Activated CD4-positive, alpha-beta memory T cell treated with anti-CD3 and anti-CD28 coated beads, Interleukin-2, amount 10 ng/mL, durations not matched to agents 7 days and 5 days (primary cell): Measurements from ENCODE around the gene NHERF1. TPM values are rescaled to one million over a fixed set of nuclear protein-coding genes. Genes with fewer than 3 reads are reported as not detected.

Source experiments
- CTCF ChIA-PET: fragments of 350-600 bp; sonication (Branson Sonifier 250); formaldehyde crosslinking; loops from one replicate; lab custom pipeline; 2021; ENCODE audit warnings: antibody characterized with exemption, inconsistent platforms; lab: Charles Lee
- POLR2A ChIA-PET: fragments of 350-600 bp; sonication (Branson Sonifier 250); formaldehyde crosslinking; loops from one replicate; lab custom pipeline; 2021; ENCODE audit warnings: antibody characterized with exemption; lab: Charles Lee
- DNase-seq: peaks from one replicate; pipeline ENCODE4 v3.0.0-alpha.2; 2020
- H3K27ac Mint-ChIP-seq: one replicate; pipeline ENCODE4 v1.8.0; 2021; ENCODE audit warnings: mild to moderate bottlenecking, mixed read lengths
- H3K27me3 Mint-ChIP-seq: one replicate; pipeline ENCODE4 v1.8.0; 2021; ENCODE audit warnings: mixed read lengths
- H3K36me3 Mint-ChIP-seq: one replicate; pipeline ENCODE4 v1.8.0; 2021; ENCODE audit warnings: low read depth, mixed read lengths
- H3K4me1 Mint-ChIP-seq: one replicate; pipeline ENCODE4 v1.8.0; 2021; ENCODE audit warnings: mixed read lengths
- H3K4me3 Mint-ChIP-seq: one replicate; pipeline ENCODE4 v1.8.0; 2021; ENCODE audit warnings: mild to moderate bottlenecking, mixed read lengths
- H3K9me3 Mint-ChIP-seq: one replicate; pipeline ENCODE4 v1.8.0; 2021; ENCODE audit warnings: mixed read lengths
- total RNA-seq, 2 experiments: library from RNA; stranded (reverse); gene quantifications; one replicate each; pipeline ENCODE4 v1.2.3, GENCODE V29; 2021

The NHERF1 gene
- total RNA-seq, result 100 to 1,000 TPM; 320 to 328 TPM

DNA sequence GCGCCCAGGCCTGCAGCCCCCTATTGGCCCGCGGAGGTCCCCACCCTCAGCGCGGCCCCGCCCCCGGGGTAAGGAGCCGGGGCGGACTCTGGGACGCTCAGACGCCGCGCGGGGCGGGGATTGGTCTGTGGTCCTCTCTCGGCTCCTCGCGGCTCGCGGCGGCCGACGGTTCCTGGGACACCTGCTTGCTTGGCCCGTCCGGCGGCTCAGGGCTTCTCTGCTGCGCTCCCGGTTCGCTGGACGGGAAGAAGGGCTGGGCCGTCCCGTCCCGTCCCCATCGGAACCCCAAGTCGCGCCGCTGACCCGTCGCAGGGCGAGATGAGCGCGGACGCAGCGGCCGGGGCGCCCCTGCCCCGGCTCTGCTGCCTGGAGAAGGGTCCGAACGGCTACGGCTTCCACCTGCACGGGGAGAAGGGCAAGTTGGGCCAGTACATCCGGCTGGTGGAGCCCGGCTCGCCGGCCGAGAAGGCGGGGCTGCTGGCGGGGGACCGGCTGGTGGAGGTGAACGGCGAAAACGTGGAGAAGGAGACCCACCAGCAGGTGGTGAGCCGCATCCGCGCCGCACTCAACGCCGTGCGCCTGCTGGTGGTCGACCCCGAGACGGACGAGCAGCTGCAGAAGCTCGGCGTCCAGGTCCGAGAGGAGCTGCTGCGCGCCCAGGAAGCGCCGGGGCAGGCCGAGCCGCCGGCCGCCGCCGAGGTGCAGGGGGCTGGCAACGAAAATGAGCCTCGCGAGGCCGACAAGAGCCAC lies at the start of gene NHERF1:
NHERF1 (plus strand) TSS at position 100 of the 750 bp plus-strand sequence; CDS start at position 319, 219 bp downstream.
- Mint-ChIP-seq H3K27ac (peak within 1 kb of the TSS; percentile 85), H3K4me1 (peaks cover 61% of the 10 kb centered on the region), H3K36me3 (peaks cover 55% of the 10 kb centered on the region), H3K27me3 (no peaks in the 10 kb centered on the region), H3K4me3 (peak within 1 kb of the TSS; percentile 94), H3K9me3 (no peaks in the 10 kb centered on the region)
- DNase-seq, result peak; percentile 96
- CTCF ChIA-PET, result interaction anchor here (0.6 to 12.5 kb wide), 12 partner anchors 11 to 114 kb away, joined by 3 to 93 read pairs (median 19); partner anchors contain the start of gene RAB37
- POLR2A ChIA-PET, result interaction anchor here (1.2 to 9.2 kb wide), 11 partner anchors 12 to 523 kb away, joined by 3 to 98 read pairs (median 15); partner anchors contain the start of genes FDXR, MIF4GD, NAT9 and RAB37

DNA sequence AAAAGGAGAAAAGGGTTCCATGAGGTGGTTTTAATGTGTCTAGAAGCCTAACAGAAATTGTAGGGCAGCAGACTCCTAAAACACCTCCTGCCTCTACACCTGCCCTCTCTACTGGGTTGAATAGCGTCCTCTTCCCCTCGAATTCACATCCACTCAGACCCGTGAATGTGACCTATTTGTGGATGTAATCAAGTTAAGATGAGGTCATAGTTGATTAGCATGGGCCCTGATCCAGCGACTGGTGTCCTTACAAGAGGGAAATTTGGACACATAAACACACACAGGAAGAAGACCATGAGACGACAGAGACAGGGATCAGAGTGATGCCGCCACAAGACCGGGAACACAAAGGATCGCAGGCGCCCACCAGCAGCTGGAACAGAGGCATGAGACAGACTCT lies 49.2 kb upstream of the NHERF1 start:
- ChIA-PET POLR2A (no interaction called here), CTCF (no interaction called here)
- Mint-ChIP-seq H3K27me3 (peaks cover 30% of the 10 kb centered on the region), H3K4me1 (no peaks in the 10 kb centered on the region), H3K9me3 (peaks cover 3% of the 10 kb centered on the region), H3K27ac (no peak overlapping the region), H3K4me3 (no peak overlapping the region), H3K36me3 (no peaks in the 10 kb centered on the region)
- no peak for DNase-seq

DNA sequence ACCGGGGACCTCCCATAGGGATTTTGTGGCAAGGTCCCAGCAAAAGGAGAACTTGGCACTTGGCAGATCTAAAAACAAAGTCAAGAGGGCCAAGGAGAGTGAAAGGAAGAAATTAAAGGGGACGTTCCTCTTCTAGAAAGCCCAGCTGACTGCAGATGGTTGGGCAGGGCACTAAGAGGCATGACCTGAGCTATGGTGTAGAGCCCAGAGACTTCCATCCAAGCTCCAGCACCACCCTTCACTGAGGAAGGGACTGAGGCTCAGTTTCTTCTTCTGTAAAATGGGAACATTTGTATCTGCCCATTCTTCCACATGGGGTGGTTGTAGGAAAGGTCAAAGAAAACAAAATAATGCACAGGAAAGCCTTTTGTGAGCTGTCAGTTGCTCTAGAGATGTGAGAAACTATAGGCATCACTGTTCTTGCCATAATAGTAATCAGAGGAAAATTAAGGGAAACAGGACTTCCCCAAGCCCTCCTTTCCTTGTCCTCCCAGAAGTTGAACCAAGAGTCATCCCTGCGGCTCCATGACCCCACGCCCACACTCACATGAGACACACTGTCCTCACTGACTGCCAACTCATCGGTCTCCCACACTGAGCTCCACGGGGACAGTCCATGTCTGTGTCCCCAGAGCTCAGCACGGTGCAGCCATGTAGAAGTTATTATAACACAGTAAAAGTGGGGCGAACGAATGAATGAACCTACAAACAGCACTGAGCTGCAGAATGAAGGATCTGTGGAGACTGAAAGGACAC lies 46.1 kb upstream of the NHERF1 start:
- no peaks in the 10 kb centered on the region for H3K4me1 Mint-ChIP-seq
- no peak for DNase-seq
- peaks cover 39% of the 10 kb centered on the region for H3K27me3 Mint-ChIP-seq
- no peak overlapping the region for H3K4me3 Mint-ChIP-seq
- POLR2A ChIA-PET, result no interaction called here
- H3K9me3 Mint-ChIP-seq, result no peaks in the 10 kb centered on the region
- no peak overlapping the region for H3K27ac Mint-ChIP-seq
- CTCF ChIA-PET, result interaction anchor here (1.0 to 1.5 kb wide), 3 partner anchors 13 to 136 kb away, joined by 3 to 7 read pairs (median 4); no protein-coding TSS in a partner anchor
- H3K36me3 Mint-ChIP-seq, result no peaks in the 10 kb centered on the region

DNA sequence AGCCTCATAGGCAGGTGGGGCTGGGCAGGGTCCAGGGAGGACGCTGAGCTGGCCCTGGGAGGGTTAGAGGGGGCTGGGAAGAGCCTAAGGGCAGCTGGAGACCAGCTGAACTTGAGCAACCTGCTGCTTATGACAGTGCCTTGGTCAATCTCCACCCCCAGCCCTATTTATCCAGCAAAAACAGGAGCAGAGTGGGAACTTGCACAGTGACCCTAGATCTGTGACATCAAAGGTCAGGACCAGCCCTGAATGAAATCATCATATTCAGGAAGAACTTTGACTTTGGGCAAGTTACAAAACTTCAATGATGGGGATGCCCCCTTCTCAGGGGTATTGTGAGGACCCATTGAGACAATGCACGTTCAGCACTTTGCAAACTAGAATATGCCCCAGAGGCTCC lies 45.1 kb upstream of the NHERF1 start:
- CTCF ChIA-PET, result no interaction called here

DNA sequence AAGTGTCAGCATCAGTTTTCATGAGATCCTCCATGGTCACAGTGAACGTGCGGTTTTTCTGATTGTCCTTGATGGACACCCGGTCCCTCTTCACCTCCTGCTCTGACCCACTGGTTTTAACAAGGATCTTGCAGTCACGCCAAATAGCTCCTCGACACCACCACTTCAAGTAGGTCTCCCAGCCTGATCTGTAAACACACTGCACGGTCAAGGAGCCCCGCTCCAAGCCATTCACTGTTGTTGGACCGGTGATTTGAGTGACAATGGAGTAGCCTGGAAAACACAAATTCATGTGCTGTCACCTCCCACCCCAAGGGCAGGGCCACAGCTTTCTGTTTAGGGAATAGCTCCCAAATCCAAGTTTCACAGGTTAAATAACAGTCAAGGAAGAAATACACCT lies 43.9 kb upstream of the NHERF1 start:
- DNase-seq, result no peak
- H3K27ac Mint-ChIP-seq, result no peak overlapping the region
- H3K4me1 Mint-ChIP-seq, result no peaks in the 10 kb centered on the region
- CTCF ChIA-PET, result interaction anchor here (1.2 kb wide), 1 partner anchor 101 kb away, joined by 4 read pairs; no protein-coding TSS in a partner anchor
- POLR2A ChIA-PET, result no interaction called here
- no peaks in the 10 kb centered on the region for H3K9me3 Mint-ChIP-seq
- H3K36me3 Mint-ChIP-seq, result no peaks in the 10 kb centered on the region
- H3K4me3 Mint-ChIP-seq, result no peak overlapping the region
- peaks cover 31% of the 10 kb centered on the region for H3K27me3 Mint-ChIP-seq

More for the DNA sequence above, 45.1 kb upstream of the NHERF1 start:
- H3K36me3 Mint-ChIP-seq, result no peaks in the 10 kb centered on the region
- H3K27ac Mint-ChIP-seq, result no peak overlapping the region
- no peak overlapping the region for H3K4me3 Mint-ChIP-seq
- no peaks in the 10 kb centered on the region for H3K9me3 Mint-ChIP-seq
- H3K4me1 Mint-ChIP-seq, result no peaks in the 10 kb centered on the region
- POLR2A ChIA-PET, result no interaction called here
- DNase-seq, result no peak
- peaks cover 34% of the 10 kb centered on the region for H3K27me3 Mint-ChIP-seq

DNA sequence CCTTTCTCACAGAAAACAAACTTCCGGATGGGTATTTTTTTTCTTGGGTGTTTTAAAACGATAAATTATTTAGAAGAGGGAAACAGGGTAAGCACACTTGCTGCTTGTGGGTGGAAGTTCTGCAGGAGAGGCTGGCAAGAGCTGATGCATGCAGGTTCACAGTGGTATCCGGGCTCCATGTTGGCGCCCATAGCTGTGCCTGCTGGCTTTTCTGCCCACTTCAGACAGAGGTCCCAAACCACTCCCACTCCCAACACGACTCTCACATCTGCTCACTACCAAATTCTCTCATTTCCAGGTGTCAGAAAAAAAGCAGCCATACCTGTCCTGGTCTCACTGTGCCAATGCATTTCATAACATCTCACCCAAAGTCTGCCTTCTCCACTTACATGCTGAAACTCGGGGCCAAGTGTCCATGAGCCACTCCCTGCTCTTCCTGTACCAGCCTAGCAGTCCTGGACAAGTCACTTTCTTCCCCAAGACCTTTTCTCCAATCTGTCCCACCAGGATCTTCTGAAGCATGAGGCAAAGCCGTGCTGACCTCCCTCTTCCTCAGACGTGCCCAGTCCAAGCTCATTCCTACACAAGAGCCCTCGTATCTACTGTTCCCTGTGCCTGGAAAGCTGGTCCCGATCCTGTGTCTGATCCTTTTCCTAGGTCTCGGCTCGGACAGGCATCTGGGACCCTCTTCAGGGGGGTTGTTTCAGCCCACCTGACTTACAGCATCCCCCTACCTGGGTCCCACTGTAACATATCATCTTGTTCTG lies 37.2 kb upstream of the NHERF1 start:
- Mint-ChIP-seq H3K27me3 (peaks cover 38% of the 10 kb centered on the region), H3K9me3 (no peaks in the 10 kb centered on the region), H3K4me3 (no peak overlapping the region), H3K36me3 (no peaks in the 10 kb centered on the region), H3K27ac (no peak overlapping the region), H3K4me1 (peaks cover 7% of the 10 kb centered on the region)
- ChIA-PET POLR2A (no interaction called here), CTCF (no interaction called here)
- no peak for DNase-seq

DNA sequence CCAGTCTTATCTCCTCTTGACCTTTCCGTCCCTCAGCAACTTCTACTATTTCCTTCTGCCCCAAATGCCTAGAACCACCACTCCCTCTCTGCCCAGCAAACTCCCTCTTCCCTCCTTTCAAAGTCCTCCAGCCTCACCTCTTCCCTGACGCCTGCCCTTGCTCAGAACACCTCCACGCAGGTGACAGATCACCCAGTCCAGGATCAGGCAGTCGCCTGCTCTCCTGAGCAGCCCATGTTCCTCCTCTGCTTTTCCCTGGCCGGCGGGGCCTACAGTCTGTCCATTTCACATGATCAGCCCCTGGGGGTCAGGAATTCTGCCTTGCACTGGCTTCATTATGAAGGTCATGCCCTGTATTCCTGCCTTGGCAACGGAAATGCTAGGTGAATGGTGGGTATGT lies 36.1 kb upstream of the NHERF1 start:
- DNase-seq, result no peak
- Mint-ChIP-seq H3K27me3 (peaks cover 34% of the 10 kb centered on the region), H3K9me3 (no peaks in the 10 kb centered on the region), H3K36me3 (no peaks in the 10 kb centered on the region), H3K27ac (no peak overlapping the region), H3K4me1 (peaks cover 7% of the 10 kb centered on the region), H3K4me3 (no peak overlapping the region)
- ChIA-PET CTCF (no interaction called here), POLR2A (no interaction called here)

DNA sequence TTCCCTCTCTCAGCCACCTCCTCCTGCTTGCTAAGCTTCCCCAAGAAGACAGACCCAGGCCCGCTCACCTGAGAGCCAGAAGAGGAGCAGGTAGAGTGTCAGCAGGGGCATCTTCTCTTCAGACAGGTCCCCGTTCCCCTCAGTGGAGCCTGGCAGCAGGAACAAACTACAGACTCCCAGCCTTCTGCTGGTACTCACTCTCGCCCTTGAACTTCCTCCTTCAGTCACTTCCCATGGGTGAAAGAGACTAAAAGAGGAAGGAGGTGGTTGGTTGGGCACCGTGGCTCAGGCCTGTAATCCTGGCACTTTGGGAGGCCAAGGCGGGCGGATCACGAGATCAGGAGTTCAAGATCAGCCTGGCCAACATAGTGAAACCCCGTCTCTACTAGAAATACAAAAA lies 35.7 kb upstream of the NHERF1 start, which contains the start of gene CD300LF:
CD300LF (minus strand) TSS at position 168 of the 400 bp plus-strand sequence; CDS start at position 111, 57 bp downstream.
- Mint-ChIP-seq H3K4me1 (peaks cover 7% of the 10 kb centered on the region), H3K27me3 (peaks cover 36% of the 10 kb centered on the region), H3K4me3 (no peak within 1 kb of the TSS), H3K27ac (no peak within 1 kb of the TSS), H3K36me3 (no peaks in the 10 kb centered on the region), H3K9me3 (no peaks in the 10 kb centered on the region)
- DNase-seq, result no peak
- CTCF ChIA-PET, result no interaction called here
- POLR2A ChIA-PET, result interaction anchor here (1.0 kb wide), 1 partner anchor 160 kb away, joined by 3 read pairs; the partner anchor contains the start of gene FDXR

DNA sequence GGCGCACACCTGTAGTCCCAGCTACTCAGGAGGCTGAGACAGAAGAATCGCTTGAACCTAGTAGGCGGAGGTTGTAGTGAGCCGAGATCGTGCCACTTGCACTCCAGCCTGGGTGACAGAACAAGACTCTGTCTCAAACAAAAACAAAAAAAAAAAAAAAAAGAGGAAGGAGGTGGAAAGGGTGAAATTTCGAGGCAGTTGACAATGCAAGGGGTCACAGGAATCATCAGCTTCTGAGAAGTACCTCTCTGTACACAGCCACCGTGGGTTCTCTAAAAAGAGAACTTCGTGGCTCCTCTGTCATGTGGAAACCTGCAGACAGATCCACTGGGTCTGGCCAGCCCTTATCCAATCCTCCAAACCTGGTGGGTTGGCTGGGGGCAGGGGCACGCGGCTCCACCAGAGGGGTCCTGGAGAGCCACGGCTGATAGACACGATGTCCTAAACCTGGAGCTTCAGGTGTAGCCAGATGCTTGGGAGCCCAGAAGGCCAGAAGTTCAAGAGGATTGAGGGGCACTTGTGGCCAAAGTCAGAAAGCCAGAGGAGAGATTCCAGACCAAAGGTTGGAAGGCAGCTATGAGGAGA lies 35.2 kb upstream of the NHERF1 start:
- POLR2A ChIA-PET, result interaction anchor here (1.0 kb wide), 1 partner anchor 160 kb away, joined by 3 read pairs; the partner anchor contains the start of gene FDXR
- CTCF ChIA-PET, result no interaction called here
- H3K9me3 Mint-ChIP-seq, result no peaks in the 10 kb centered on the region
- peaks cover 37% of the 10 kb centered on the region for H3K27me3 Mint-ChIP-seq
- H3K27ac Mint-ChIP-seq, result no peak overlapping the region
- no peaks in the 10 kb centered on the region for H3K36me3 Mint-ChIP-seq
- H3K4me3 Mint-ChIP-seq, result no peak overlapping the region
- DNase-seq, result no peak
- H3K4me1 Mint-ChIP-seq, result peaks cover 7% of the 10 kb centered on the region

DNA sequence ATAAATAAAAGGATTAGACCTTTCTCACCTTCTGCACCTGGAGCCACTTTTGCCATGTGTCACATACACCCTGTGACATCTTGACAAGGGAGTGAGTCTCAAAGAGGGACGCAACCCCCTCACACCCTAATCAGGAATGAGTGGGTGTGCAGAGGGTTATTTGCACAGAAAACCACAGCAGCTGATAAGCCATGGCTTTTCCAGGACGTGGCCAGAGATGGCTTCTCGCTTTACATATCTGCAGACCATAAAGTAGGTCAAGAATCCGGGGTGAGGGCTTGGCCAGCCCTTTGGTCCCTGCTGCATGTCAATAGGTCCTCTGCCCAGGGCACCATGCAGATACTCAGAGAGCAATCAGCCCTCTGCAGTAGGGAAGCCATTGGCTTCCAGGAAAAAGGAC lies 33.3 kb upstream of the NHERF1 start:
- Mint-ChIP-seq H3K9me3 (no peaks in the 10 kb centered on the region), H3K36me3 (no peaks in the 10 kb centered on the region), H3K4me3 (no peak overlapping the region), H3K4me1 (peaks cover 7% of the 10 kb centered on the region), H3K27ac (no peak overlapping the region), H3K27me3 (peaks cover 47% of the 10 kb centered on the region)
- no peak for DNase-seq
- ChIA-PET POLR2A (no interaction called here), CTCF (interaction anchor here (1.8 kb wide), 1 partner anchor 58 kb away, joined by 4 read pairs; no protein-coding TSS in a partner anchor)

DNA sequence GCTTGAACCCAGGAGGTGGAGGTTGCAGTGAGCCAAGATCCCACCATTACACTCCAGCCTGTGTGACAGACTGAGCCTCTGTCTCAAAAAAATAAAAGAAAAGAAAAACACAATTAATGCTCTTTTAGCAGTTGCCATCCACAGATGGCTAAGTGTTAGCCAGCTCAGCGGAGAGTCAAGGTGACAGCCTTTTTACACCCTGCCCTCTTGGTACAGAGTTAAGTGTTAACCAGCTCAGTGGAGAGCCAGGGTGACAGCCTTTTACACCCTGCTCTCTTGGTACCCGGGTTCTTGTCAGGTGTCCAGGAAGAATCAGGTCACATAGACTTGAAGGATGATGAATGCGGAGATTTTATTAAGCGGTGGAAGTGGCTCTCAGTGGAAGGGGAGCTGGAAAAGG lies 27.9 kb upstream of the NHERF1 start:
- peaks cover 50% of the 10 kb centered on the region for H3K27me3 Mint-ChIP-seq
- no peaks in the 10 kb centered on the region for H3K9me3 Mint-ChIP-seq
- H3K27ac Mint-ChIP-seq, result no peak overlapping the region
- no peak overlapping the region for H3K4me3 Mint-ChIP-seq
- POLR2A ChIA-PET, result no interaction called here
- no peak for DNase-seq
- H3K4me1 Mint-ChIP-seq, result peaks cover 4% of the 10 kb centered on the region
- CTCF ChIA-PET, result interaction anchor here (1.1 kb wide), 1 partner anchor 63 kb away, joined by 4 read pairs; no protein-coding TSS in a partner anchor
- no peaks in the 10 kb centered on the region for H3K36me3 Mint-ChIP-seq

DNA sequence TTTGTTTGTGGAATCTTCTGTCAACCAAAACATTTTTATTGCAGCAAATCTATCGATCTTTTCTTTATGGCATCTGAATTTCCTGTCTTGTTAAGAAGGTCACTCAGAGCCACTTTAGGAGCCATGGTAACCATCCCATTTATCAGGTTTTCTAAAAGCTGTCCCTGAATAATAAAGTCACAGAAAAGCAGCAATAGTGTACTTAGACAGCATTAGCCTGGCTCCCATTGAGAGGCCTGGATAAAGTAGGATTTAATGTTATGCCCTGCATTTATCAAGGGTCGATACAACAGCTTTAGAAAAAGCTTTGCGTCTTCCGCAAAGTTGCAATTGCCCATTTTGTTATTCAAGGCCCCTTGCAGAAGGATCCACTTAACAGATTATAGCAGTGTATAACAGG lies 25.6 kb upstream of the NHERF1 start:
- POLR2A ChIA-PET, result interaction anchor here (1.1 kb wide), 1 partner anchor 48 kb away, joined by 3 read pairs; no protein-coding TSS in a partner anchor
- H3K36me3 Mint-ChIP-seq, result no peaks in the 10 kb centered on the region
- peaks cover 40% of the 10 kb centered on the region for H3K27me3 Mint-ChIP-seq

More for the DNA sequence above, 25.6 kb upstream of the NHERF1 start:
- H3K4me1 Mint-ChIP-seq, result peaks cover 4% of the 10 kb centered on the region
- H3K9me3 Mint-ChIP-seq, result no peaks in the 10 kb centered on the region
- H3K4me3 Mint-ChIP-seq, result no peak overlapping the region
- CTCF ChIA-PET, result interaction anchor here (0.9 to 1.6 kb wide), 2 partner anchors 15 to 65 kb away, joined by 3 to 4 read pairs; partner anchors contain the start of gene RAB37
- H3K27ac Mint-ChIP-seq, result no peak overlapping the region
- no peak for DNase-seq
